Measurements from ENCODE around the gene COL13A1. TPM values are rescaled to one million over a fixed set of nuclear protein-coding genes. Genes with fewer than 3 reads are reported as not detected.

Gene COL13A1
- total RNA-seq, 2 donors from 2014 or later, result 0.48 to 1.3 TPM

DNA sequence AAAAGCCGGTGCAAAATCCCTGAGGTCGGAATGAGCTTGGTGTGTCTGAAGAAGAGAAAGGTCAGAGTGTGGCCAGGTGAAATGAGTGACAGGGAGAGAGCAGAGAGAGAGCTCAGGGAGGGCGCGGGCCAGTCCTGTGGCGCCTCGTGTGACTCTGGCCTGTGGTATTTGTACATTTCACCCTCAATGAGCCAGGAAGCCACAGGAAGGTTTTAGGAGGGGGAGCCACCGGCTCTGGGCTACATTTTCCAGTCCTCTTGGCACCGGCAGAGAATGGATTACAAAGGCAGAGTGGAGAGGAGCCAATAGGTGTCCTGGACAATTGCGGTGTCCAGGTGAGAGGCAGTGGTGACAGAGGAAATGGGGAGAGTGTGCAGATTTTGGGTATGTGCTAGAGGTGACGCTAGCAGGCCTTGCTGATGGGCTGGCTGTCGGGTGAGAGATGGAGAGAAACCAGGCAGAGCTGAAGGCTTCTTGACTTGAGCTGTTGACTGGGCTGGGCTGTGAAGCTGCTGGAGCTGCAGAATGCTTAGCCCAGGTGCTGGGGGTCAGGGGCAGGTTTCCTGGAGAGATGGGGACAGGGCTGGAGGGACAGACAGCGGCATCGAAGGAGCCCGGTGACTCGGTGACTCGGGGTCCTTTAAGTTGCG is 38.1 kb downstream of the COL13A1 start:
- DNase-seq (ENCODE audit: low spot score), result no peak
- intact Hi-C loops (cut with DNase I), result no loop called here

DNA sequence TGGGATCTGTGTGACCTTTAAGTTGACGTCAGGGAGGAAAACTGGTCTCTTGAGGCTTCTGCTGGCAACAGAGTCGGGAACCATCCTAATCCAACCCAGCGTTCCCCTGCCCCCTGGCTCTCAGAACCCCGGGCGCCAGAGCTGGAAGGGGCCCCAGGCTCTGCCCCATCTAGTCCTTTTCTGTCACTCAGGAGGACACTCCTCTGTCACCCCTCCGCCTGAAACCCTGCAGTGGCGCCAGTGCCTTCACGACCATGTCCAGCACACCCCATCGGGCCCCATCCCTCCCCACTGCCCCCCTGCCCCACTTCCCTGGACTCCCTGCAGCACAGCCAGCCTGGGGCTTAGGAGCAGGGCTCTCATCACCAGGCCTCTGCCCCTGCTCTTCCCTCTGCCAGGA is 39.1 kb downstream of the COL13A1 start:
- intact Hi-C loops (cut with DNase I), result no loop called here
- DNase-seq (ENCODE audit: low spot score), result no peak

DNA sequence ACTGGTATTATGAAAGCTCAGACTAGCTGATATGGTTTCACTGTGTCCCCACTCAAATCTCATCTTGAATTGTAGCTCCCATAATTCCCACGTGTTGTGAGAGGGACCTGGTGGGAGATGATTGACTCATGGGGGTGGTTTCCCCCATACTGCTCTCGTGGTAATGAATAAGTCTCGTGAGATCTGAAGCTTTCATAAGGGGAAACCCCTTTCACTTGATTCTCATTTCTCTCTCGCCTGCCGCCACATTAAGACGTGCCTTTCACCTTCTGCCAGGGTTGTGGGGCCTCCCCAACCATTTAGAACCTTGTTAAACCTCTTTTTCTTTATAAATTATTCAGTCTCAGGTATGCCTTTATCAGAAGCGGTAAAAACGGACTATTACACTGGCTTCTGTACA is 40.3 kb downstream of the COL13A1 start:
- intact Hi-C loops (cut with DNase I), result no loop called here
- no peak for DNase-seq (ENCODE audit: low spot score)

DNA sequence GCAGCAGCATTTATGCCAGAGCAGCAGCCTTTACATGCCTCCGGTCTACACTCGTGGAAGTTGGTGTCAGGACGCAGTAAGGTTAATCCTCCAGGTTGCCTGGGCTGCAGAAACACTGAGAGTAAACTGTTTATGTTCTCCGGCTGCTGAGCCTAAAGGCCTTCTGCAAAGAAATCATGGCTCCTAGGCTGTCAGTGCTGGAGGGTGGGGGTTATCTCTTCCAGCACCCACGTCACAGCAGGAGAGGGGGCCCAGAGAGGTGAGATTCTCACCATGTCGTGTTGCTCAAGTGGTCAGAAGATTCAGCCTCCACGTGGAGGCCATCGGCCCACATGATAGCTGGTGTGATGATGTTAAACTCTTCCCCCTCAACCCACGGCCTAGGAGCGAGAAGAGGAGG is 41.2 kb downstream of the COL13A1 start:
- no peak for DNase-seq (ENCODE audit: low spot score)
- intact Hi-C loops (cut with DNase I), result no loop called here

DNA sequence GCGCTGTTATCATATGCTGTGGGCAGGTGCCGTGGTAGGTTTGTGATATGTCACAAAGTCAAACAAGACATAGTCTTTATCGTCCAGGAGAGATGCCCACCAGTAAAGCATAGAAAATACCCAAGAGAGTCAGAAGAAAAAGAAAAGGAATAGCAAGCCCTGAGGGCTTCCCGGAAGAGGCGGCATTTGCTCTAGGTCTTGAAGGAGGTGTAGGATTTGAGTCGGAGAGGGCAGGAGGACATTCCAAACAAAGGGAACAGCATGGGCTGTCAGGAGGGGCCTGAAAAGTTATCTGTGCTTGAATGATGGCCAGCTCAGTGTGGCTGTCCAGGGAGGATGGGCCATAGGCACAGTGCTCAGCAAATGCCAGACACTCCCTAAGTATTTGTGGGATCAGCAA is 42.2 kb downstream of the COL13A1 start:
- intact Hi-C loops (cut with DNase I), result no loop called here
- no peak for DNase-seq (ENCODE audit: low spot score)

DNA sequence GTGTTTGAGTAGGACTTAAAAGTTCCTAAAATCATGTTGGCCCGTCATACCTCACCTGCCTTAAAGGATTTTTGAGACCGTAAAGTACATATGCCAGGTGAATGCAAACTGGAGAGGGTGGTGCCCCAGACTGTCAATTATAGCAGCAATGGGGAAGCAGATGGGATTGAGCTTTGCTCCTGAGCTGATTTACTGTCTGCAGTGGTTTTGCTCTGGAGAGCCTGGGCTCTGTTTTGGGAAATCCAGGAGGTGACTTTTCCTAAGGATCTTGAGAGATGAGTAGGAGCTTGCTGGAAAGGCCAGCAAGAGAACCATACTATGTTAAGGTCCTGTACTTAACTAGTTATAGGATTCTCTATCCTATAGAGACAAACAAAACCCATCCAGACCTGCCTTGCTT is 43.0 kb downstream of the COL13A1 start:
- no peak for DNase-seq (ENCODE audit: low spot score)
- intact Hi-C loops (cut with DNase I), result no loop called here

DNA sequence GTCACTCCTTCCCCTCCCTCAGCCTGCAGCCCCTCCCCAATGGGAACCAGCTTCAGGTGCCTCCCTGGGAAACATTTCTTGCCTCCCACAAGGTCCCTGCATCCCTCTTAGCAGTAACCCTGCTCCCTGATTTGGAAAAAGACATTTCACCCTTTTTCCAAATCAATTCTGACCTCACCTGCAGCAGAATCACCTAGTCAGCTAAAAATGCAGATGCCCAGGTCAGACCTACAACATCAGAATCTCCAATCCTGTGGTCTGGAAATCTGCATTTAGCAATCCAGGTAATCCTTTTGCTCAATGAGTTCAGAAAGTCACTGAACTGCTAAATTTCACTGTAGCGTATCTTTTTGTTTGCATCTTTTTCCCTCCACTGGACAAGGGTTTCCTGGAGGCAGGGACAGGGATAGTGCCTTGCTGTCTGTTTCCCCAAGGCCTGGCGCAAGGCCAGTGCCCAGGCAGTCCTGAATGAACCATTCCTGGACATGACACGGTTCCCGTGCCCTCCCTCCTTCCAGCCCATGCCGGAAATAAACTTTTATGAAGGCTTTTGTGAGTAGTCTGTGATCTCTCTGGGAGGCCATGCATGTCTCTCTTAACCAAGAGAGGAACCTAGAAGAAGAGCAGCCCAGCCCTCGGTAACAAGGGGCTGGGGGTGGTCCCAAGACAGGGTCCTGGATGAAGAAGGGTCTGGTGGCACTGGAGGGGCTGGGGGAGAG is 44.0 kb downstream of the COL13A1 start:
- intact Hi-C loops (cut with DNase I), result no loop called here
- DNase-seq (ENCODE audit: low spot score), result no peak

DNA sequence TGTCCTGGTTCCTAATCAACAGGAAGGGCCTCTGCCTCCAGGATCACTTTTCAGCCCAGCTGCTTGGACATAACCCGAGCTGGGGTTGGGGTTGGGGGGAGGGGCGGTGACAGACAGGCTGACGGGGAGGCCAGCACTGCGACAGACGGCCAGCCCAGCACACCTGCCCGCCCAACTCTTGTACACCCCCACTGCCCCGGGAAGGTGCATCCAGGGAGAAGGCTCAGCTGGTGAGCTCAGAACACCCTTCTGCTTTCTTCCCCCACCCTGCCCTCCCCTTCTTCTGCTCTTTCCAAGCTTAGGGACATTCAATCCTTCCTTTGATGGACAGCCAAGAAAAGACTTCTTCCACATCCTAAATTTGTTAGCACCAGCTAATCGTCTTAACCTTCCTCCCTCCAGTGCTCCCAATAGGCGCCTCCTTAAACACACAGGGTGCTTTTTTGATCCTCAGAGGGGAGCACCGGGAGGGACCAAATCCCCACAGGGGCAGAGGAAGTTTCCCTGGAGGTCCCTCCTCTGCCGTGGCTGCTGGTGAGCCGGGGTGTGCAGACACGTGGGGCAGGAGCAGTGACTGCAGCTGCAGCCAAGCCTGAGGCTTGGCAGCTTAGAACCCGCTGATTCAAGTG is 44.7 kb downstream of the COL13A1 start:
- intact Hi-C loops (cut with DNase I), result no loop called here
- DNase-seq (ENCODE audit: low spot score), result no peak

DNA sequence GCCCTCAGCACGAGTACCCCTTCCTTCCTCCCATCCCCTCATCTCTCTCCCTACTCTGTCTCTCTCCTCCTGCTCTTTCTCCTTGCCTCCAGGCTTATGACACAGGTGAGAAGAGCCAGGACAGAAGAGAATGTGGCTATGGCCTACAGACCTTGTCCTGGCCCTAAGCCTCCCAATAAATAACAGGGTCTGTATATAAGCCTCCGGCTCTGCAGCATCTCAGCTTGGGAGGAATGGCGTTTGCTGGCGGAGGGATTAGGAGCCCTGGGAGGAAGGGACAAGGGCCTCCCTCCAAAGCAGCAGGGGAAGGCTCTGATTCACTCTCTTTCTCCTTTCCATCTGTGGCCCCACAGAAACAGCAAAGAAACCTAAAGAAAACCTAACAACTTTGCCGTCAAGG is 45.8 kb downstream of the COL13A1 start:
- no peak for DNase-seq (ENCODE audit: low spot score)
- intact Hi-C loops (cut with DNase I), result no loop called here

DNA sequence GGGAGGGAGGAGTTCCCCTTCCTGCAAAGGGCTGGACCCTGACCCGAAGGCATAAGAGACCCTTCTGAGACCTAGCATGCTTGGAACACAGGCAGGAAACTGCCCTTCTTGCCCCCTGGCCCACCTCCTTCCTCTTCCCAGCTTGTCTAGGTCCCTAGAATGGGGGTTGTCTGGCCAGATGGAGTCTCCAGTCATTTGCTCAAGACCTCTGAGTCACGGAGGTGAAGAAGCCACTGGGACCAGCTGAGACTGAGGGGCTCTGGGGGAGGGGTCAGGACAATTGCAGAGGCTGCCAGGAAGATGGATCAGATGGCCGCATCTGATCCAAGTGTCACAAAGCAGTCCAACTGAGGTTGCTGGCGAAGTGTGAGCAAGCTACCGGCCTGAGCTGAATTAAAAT is 46.2 kb downstream of the COL13A1 start:
- intact Hi-C loops (cut with DNase I), result no loop called here
- DNase-seq (ENCODE audit: low spot score), result no peak

DNA sequence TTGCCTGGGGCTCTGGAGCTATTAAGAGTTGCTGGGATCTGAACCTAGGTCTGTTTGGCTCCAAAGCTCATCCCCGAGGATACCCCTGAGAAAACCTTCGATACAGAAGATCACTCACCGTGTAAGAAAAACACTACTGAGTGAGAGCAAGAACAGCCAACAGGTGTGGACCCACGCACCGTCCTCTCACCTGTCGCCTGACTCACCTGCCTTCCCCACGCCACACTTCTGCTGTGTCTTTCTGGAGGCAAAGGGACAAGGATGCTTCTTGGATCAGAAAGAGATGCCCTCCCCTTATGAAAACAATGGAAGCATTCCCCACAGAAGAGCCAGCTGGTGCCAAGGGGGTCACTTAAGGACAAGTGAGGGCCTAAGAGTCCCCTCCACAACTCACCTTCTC is 46.7 kb downstream of the COL13A1 start:
- intact Hi-C loops (cut with DNase I), result no loop called here
- DNase-seq (ENCODE audit: low spot score), result no peak

DNA sequence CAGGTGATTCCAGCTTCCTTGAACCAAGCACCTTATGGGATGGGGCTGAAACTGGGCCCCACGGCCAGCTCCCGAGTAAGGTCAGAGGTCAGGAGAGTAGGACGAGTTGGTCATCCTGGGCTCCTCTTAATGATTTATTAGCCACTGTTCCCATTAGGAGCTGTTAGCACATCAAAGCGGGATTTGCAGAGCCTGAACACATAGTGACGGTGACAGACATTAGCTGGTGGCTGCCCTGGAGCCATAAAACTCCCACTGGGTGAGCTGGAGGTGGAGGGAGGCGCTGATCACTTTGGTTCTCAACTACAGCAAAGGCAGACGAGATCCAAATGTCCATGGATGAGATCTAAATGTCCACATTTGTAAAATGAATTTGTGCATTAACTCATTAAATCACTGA is 48.1 kb downstream of the COL13A1 start:
- intact Hi-C loops (cut with DNase I), result no loop called here
- no peak for DNase-seq (ENCODE audit: low spot score)

DNA sequence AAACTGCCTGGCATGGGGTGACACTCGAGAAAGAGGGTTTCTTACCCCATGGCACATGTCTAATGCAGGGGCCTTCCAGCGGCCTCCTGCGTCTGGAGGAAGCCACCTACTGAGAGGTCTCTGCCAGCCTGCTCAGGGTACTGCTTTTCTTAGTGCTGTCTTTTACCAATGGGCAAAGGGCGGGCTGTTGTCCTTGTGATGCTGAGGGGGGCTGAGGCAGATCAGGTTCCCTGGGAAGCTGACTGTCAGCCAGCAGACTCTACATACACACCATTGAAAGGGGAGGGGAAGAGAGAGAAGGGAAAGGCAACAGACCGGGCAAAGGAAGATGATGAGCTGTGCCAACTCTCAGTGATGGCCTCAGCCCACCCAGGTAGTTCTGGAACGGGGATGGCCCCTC is 48.7 kb downstream of the COL13A1 start:
- intact Hi-C loops (cut with DNase I), result no loop called here
- no peak for DNase-seq (ENCODE audit: low spot score)

DNA sequence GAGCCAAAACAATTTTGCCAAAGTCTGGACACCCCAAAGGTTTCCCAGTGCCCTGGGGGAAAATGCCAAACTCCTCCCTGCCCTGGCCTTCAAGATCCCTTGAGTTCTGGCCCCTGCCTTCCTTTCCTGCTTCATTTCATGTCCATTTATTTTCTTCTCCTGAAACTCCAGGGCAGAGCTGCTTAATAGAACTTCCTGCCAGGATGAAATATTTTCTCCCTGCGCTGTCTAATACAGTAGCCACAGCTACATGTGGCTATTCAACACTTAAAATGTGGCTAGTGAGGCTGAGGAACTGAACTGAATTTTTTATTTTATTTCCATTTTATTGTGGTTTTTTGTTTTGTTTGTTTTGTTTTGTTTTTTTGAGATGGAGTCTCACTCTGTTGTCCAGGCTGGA is 49.6 kb downstream of the COL13A1 start:
- intact Hi-C loops (cut with DNase I), result no loop called here

DNA sequence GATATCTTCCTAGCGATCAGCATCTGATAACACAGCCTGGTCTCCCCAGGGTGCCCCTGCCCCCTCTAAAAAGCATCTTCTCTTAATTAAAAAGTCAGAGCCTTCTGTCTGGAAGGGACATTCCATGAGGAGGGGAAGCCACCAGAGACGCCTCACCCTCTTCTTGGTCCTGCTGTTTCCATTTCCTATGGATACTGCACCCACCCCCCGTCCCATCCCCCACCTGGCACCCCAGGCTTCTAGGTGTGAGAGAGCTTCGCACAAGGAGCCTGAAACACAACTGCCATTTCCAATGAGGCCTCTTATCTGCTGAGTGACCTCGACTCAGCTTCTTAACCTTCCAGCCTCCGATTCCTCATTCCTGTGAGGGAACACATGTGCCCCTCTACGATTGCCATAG is 51.4 kb downstream of the COL13A1 start:
- no peak for DNase-seq (ENCODE audit: low spot score)
- intact Hi-C loops (cut with DNase I), result no loop called here

More for the DNA sequence above, 49.6 kb downstream of the COL13A1 start:
- no peak for DNase-seq (ENCODE audit: low spot score)

DNA sequence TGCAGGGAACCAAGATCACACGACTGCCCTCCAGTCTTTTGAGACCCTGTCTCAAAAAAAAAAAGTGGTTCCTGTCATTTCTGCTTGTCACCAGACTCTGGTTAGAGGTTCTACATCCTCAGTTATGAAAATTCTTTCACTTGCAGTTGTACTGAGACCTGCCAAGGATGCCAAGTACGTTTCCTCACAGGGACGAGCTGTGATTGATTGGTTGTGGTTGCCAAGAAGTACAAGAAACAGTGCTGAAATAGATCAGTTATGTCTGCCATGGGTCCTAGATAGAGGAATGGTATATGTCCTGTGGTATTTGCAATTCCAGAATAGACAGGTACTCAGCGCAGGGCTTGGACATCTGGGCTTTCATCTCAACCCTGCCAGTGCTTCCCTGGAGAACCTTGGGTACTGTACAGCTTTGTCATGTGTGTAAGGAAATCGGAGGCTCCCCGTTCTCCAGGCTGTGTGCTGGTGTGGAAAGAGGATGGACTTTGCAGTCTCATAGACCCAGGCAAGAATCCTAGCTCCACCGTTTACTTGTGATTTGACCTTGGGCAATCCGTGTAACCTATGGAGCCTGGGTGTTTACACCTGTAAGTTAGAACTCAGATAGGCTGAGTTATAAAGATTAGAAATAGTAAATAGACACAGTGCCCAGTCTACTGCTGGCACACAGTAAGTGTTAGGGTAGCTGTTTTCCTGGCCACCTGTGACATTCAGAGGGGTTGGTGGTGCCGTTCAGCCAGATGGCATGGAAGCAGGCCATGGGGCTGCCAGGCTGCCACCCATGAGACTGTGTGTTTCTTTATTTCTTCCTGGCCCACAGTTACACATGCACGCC is 53.0 kb downstream of the COL13A1 start:
- DNase-seq (ENCODE audit: low spot score), result no peak
- intact Hi-C loops (cut with DNase I), result no loop called here

DNA sequence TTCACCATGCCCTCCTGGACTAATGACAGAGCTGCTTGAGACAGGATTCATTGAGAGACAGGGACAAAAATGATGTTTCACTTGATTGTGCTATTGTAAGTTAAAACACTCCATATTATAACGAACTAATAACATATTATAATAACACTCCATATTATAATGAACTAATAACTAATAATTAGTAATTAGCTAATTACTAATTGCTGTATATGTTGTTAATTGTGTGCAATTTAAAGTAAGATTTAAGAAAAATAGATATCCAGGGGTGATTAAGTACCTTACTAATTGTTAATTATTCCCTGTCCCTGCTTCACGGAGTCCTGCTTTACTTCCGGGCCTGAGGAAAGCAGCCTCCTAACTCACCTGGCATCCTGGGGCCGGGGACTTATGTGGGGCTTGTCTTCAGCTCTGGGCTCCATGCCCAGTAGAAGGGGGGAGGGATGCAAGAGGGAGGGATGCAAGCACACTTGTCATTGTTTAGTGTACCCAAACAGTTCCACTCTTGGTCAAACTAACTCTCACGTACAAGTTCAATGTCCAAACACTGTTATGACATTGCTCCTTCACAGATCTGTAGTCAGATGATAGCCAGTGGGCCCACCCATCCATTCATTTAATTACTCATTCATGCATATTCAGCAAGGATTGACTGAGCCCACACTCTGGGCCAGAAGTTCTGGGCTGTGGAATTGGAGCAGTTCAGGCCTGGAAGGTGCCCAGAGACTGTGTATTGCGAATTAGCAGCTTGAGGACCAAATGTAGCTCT is 53.8 kb downstream of the COL13A1 start:
- no peak for DNase-seq (ENCODE audit: low spot score)
- intact Hi-C loops (cut with DNase I), result no loop called here

DNA sequence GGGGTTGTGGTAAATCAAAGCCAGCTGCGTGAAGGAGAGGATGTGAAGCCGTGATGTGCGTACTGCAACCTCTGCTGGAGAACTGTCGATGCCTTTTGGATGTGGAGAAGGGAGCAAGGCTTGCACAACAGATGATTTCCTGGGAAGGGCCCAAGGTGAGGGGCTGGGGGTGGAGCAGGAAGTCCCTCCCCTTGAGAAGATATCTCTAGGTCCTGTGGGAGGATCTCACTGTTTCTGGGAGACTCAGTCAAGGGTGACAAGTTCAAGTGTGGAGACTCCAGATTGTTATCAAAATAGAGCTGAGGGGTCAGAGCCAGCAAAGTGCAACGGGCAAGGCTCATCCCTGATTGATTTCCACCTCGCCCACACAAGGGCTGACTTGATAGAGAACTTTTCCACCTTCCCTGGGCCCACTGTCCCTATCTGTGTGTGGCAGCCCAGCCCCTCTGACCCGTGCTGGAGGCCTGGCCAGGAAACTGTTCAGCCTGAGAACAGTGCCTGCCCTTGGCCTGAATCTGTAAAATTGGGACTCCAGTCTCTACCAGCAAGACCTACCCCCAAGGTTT is 55.0 kb downstream of the COL13A1 start:
- intact Hi-C loops (cut with DNase I), result no loop called here

DNA sequence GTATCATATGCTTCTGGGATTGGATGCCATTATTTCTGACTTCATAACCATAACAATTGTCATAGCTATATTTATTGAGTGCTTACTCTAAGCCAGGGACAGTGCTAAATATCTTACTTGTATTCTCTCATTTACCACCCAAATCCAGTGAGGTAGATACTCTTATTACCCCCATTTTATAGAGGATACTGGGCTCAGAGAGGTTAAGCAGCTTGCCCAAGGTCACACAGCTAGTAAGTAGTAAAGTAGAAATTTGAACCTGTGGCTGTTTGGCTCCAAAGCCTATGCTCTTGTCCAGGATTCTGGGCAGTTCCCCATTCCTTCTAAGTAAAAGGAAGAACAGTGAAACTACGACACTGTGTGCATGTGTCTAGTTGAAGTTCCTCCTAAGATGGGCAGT is 56.5 kb downstream of the COL13A1 start:
- DNase-seq (ENCODE audit: low spot score), result no peak
- intact Hi-C loops (cut with DNase I), result no loop called here

More for the DNA sequence above, 55.0 kb downstream of the COL13A1 start:
- DNase-seq (ENCODE audit: low spot score), result no peak
